Measurements from ENCODE around the gene RSPH1. TPM values are rescaled to one million over a fixed set of nuclear protein-coding genes. Genes with fewer than 3 reads are reported as not detected.

Gene RSPH1
- total RNA-seq (ENCODE audit: unreplicated experiment): 0.82 TPM
- long read RNA-seq, partial matches to known transcripts: 0 of 1 reads
- long read RNA-seq, other reads (novel, unspliced or antisense): 1 of 1 reads

DNA sequence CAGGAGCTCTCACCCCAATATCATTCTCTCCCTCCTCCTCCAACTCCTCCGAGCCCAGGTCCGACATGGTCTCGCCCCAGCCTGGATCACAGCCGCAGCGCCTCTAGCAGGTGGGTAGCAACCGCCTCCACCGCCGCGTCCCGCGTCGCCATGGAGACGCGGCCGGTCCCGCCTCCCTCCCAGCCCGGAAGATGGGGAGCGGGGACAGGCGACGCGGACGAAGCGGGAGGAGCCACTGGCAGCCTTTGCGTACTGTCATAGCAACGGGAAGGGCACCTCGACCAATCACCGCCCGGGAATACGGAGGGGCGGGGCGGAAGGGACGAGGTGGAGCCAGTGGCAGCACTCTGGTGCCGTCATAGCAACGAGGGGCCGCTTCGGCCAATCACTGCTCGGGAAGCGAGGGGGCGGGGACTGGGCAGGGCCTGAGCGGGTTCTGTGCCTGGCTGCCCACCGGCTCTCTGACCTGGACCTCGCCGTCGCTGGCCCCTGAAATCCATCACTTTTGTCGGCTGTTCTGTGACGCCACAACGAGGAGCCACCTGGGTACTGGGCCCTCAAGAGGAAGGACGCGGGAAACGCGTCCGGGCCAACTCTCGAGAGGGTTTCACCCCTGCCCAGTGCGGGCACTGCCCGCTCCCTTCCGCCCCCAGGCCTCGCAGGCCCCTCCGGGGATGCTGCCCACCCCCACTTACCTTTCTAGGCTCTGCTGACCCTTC is at the start of gene RSPH1:
RSPH1 (minus strand) TSS at position 105 of the 719 bp plus-strand sequence; CDS start at position 67, 38 bp downstream.
- Mint-ChIP-seq H3K4me1 (ENCODE audit: unreplicated experiment) (peaks cover 26% of the 10 kb centered on the region), H3K27ac (ENCODE audit: unreplicated experiment) (peak within 1 kb of the TSS; percentile 65), H3K9me3 (ENCODE audit: unreplicated experiment) (no peaks in the 10 kb centered on the region), H3K36me3 (ENCODE audit: low read depth, unreplicated experiment) (peaks cover 4% of the 10 kb centered on the region), H3K27me3 (ENCODE audit: unreplicated experiment) (peaks cover 6% of the 10 kb centered on the region), H3K4me3 (ENCODE audit: unreplicated experiment) (peak within 1 kb of the TSS; percentile 90)
- DNase-seq (ENCODE audit: low spot score): peak; percentile 99
- TF ChIP-seq, protein P1, sequence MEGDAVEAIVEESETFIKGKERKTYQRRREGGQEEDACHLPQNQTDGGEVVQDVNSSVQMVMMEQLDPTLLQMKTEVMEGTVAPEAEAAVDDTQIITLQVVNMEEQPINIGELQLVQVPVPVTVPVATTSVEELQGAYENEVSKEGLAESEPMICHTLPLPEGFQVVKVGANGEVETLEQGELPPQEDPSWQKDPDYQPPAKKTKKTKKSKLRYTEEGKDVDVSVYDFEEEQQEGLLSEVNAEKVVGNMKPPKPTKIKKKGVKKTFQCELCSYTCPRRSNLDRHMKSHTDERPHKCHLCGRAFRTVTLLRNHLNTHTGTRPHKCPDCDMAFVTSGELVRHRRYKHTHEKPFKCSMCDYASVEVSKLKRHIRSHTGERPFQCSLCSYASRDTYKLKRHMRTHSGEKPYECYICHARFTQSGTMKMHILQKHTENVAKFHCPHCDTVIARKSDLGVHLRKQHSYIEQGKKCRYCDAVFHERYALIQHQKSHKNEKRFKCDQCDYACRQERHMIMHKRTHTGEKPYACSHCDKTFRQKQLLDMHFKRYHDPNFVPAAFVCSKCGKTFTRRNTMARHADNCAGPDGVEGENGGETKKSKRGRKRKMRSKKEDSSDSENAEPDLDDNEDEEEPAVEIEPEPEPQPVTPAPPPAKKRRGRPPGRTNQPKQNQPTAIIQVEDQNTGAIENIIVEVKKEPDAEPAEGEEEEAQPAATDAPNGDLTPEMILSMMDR (IDR thresholded peaks at IDR 0.05; ENCODE audit: unreplicated experiment): no peak

DNA sequence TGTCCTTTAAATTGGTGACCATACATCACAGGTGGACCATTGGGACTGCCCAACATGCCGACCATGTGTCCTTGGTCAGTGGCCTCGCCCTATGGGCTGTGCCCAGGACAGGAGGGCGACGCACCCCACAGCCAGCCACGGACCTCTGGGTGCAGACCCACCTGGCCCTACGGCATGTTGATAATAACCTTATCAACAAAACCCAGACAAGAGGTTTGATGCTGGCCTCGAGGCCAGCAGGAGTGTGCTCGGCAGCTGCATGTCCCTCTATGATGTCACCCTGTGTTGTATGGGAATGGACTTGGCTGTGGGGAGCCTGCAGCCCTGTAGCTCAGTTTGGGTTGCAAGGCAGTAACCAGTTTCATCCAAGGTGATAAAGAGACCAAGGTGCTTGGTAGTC is 49.7 kb upstream of the RSPH1 start:
- Mint-ChIP-seq H3K4me3 (ENCODE audit: unreplicated experiment) (no peak overlapping the region), H3K27ac (ENCODE audit: unreplicated experiment) (no peak overlapping the region), H3K4me1 (ENCODE audit: unreplicated experiment) (no peaks in the 10 kb centered on the region), H3K36me3 (ENCODE audit: low read depth, unreplicated experiment) (peaks cover 23% of the 10 kb centered on the region), H3K27me3 (ENCODE audit: unreplicated experiment) (no peaks in the 10 kb centered on the region), H3K9me3 (ENCODE audit: unreplicated experiment) (no peaks in the 10 kb centered on the region)
- DNase-seq (ENCODE audit: low spot score): no peak
- TF ChIP-seq, protein P1 (IDR thresholded peaks at IDR 0.05; ENCODE audit: unreplicated experiment): no peak

DNA sequence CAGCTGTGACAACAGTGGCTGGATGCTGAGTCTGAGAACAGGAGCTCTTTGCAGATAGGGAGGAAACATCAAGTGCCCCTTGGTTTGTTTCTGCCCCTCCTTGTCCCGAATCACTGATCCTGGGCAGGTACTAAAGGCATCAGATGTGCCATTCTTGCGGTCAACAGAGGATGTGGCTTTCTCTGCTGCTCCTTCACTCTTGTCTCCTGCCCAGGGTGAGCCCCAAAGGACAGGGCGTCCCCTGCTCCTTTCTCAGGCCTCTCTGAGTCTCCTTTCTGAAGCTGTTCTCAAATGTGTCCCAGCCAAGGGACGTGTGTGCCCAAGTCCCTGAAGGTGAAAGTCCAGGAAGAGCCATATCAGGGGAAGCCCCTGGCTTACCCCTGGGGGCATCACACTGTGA is 49.3 kb upstream of the RSPH1 start:
- no peaks in the 10 kb centered on the region for H3K9me3 Mint-ChIP-seq (ENCODE audit: unreplicated experiment)
- TF ChIP-seq, protein P1 (IDR thresholded peaks at IDR 0.05; ENCODE audit: unreplicated experiment): no peak
- peaks cover 23% of the 10 kb centered on the region for H3K36me3 Mint-ChIP-seq (ENCODE audit: low read depth, unreplicated experiment)
- no peak overlapping the region for H3K4me3 Mint-ChIP-seq (ENCODE audit: unreplicated experiment)
- no peak for DNase-seq (ENCODE audit: low spot score)
- H3K27ac Mint-ChIP-seq (ENCODE audit: unreplicated experiment): no peak overlapping the region
- no peaks in the 10 kb centered on the region for H3K4me1 Mint-ChIP-seq (ENCODE audit: unreplicated experiment)
- no peaks in the 10 kb centered on the region for H3K27me3 Mint-ChIP-seq (ENCODE audit: unreplicated experiment)

DNA sequence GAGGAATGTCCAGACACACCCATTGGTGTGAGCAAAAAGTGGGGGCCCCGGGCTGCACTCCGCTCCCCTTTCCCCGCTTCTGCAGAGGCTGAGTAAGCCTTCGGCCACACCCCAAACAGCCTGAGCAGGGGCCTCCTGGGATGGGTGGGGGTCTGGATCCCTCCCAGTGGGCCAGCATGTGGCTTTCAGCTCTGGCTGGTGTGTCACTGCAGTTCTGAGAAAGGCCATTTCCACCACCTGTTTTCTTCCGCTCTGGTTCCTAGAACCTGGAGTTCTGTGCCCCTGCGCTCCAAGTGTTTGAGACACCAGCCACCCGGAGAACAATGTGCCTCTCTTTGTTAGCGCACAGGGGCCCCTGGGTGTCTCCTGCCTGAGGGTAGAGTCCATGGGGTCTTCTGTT is 48.5 kb upstream of the RSPH1 start:
- H3K4me3 Mint-ChIP-seq (ENCODE audit: unreplicated experiment): no peak overlapping the region
- H3K36me3 Mint-ChIP-seq (ENCODE audit: low read depth, unreplicated experiment): peaks cover 16% of the 10 kb centered on the region
- no peak overlapping the region for H3K27ac Mint-ChIP-seq (ENCODE audit: unreplicated experiment)

More for the DNA sequence above, 48.5 kb upstream of the RSPH1 start:
- TF ChIP-seq, protein P1 (IDR thresholded peaks at IDR 0.05; ENCODE audit: unreplicated experiment): no peak
- no peaks in the 10 kb centered on the region for H3K9me3 Mint-ChIP-seq (ENCODE audit: unreplicated experiment)
- no peaks in the 10 kb centered on the region for H3K27me3 Mint-ChIP-seq (ENCODE audit: unreplicated experiment)
- H3K4me1 Mint-ChIP-seq (ENCODE audit: unreplicated experiment): no peaks in the 10 kb centered on the region
- DNase-seq (ENCODE audit: low spot score): no peak
